H1 (cell line): ENCODE measurements around the gene TRUB1. TPM values are rescaled to one million over a fixed set of nuclear protein-coding genes. Genes with fewer than 3 reads are reported as not detected.

Experiments used
- BACH1 ChIP-seq: IDR thresholded peaks from 2 replicates; pipeline ENCODE4 v1.6.1; 2012; ENCODE audit warnings: low read length, improper control_type of control experiment
- CBX5 ChIP-seq: fragments of 300-800, 300-1000 bp; sonication (generic); IDR thresholded peaks from 2 replicates; pipeline ENCODE4 v1.7.1; 2016; ENCODE audit warnings: antibody characterized with exemption, low read length, low read depth
- CEBPB ChIP-seq: IDR thresholded peaks from 2 replicates; pipeline ENCODE4 v1.6.1; 2012; ENCODE audit warnings: low read depth, low read length
- CHD1 ChIP-seq: IDR thresholded peaks from 2 replicates; pipeline ENCODE4 v1.6.1; 2012; ENCODE audit warnings: low read depth, low read length, improper control_type of control experiment
- CTCF ChIP-seq, 3 experiments: IDR thresholded peaks; 1 replicate in 2 of 3; 2 replicates in 1 of 3; pipeline versions ENCODE4 v1.5.1 to v1.6.1; 2011; ENCODE audit warnings: low read length in 3 of 3, mild to moderate bottlenecking in 3 of 3, inconsistent platforms in 2 of 3, low read depth in 1 of 3, moderate library complexity in 1 of 3; ENCODE audit not compliant: insufficient read depth in 1 of 3; ENCODE audit errors: control extremely low read depth in 1 of 3
- FOSL1 ChIP-seq: IDR thresholded peaks from 2 replicates; pipeline ENCODE4 v1.6.1; 2011; ENCODE audit warnings: mild to moderate bottlenecking, low read depth, low read length, moderate library complexity; ENCODE audit not compliant: insufficient read depth
- GTF2F1 ChIP-seq: IDR thresholded peaks from 2 replicates; pipeline ENCODE4 v1.6.1; 2012; ENCODE audit warnings: low read depth, low read length, improper control_type of control experiment, borderline replicate concordance
- KDM4A ChIP-seq: IDR thresholded peaks from one replicate; pipeline ENCODE4 v1.7.1; 2012; ENCODE audit warnings: low read depth, mild to moderate bottlenecking, moderate library complexity, low read length, inconsistent platforms; ENCODE audit not compliant: severe bottlenecking
- KDM5A ChIP-seq: fragments of 200-600 bp; IDR thresholded peaks from 2 replicates; pipeline ENCODE4 v1.7.1; 2012; ENCODE audit warnings: mild to moderate bottlenecking, low read length, inconsistent platforms, mixed read lengths
- NANOG ChIP-seq: IDR thresholded peaks from 2 replicates; pipeline ENCODE4 v1.6.1; 2011; ENCODE audit warnings: low read length, low read depth, mild to moderate bottlenecking, inconsistent platforms; ENCODE audit not compliant: insufficient read depth, poor library complexity, severe bottlenecking
- NRF1 ChIP-seq: IDR thresholded peaks from 2 replicates; pipeline ENCODE4 v1.6.1; 2011; ENCODE audit warnings: mild to moderate bottlenecking, low read depth, low read length, improper control_type of control experiment
- POU5F1 ChIP-seq: IDR thresholded peaks from 2 replicates; pipeline ENCODE4 v1.6.1; 2011; ENCODE audit warnings: low read depth, mild to moderate bottlenecking, low read length, moderate library complexity
- RNF2 ChIP-seq: fragments of 200-900, 300-1000 bp; sonication (generic); IDR thresholded peaks from 2 replicates; pipeline ENCODE4 v1.7.1; 2016; ENCODE audit warnings: borderline replicate concordance, low read depth, mild to moderate bottlenecking, antibody characterized with exemption, low read length; ENCODE audit not compliant: poor library complexity, severe bottlenecking; ENCODE audit errors: missing control alignments
- SAP30 ChIP-seq: fragments of 300-600 bp; sonication (generic); IDR thresholded peaks from 2 replicates; pipeline ENCODE4 v1.7.1; 2012; ENCODE audit warnings: low read length, moderate library complexity, mild to moderate bottlenecking, inconsistent platforms; ENCODE audit not compliant: insufficient read depth, insufficient replicate concordance
- SIX5 ChIP-seq: IDR thresholded peaks from 2 replicates; pipeline ENCODE4 v1.6.1; 2011; ENCODE audit warnings: mild to moderate bottlenecking, low read depth, low read length
- SP1 ChIP-seq: IDR thresholded peaks from 2 replicates; pipeline ENCODE4 v1.6.1; 2011; ENCODE audit warnings: low read depth, low read length
- SP2 ChIP-seq: IDR thresholded peaks from 2 replicates; pipeline ENCODE4 v1.6.1; 2012; ENCODE audit warnings: mild to moderate bottlenecking, low read length, inconsistent platforms
- SP4 ChIP-seq: IDR thresholded peaks from 2 replicates; pipeline ENCODE4 v1.6.1; 2012; ENCODE audit warnings: low read length, inconsistent platforms
- TAF1 ChIP-seq: IDR thresholded peaks from 2 replicates; pipeline ENCODE4 v1.6.1; 2011; ENCODE audit warnings: mild to moderate bottlenecking, low read depth, low read length
- TBP ChIP-seq: IDR thresholded peaks from 2 replicates; pipeline ENCODE4 v1.6.1; 2011; ENCODE audit warnings: low read depth, low read length, improper control_type of control experiment
- ZNF274 ChIP-seq: IDR thresholded peaks from 2 replicates; pipeline ENCODE4 v1.7.0; 2012; ENCODE audit warnings: low read length, borderline replicate concordance; ENCODE audit errors: extremely low read depth
- polyA plus RNA-seq, 7 experiments: library from polyadenylated mRNA; depleted of rRNA in 3 of 7; stranded (reverse) in 5 of 7; unstranded in 2 of 7; fragments of >200 nt in 5 of 7; fragments of 200-250 nt in 2 of 7; gene quantifications; 1 replicate in 5 of 7; 2 replicates in 1 of 7; 4 replicates in 1 of 7; pipeline versions ENCODE4 v1.2.1 to v1.2.3, GENCODE V29; 2011 to 2013; ENCODE audit warnings: missing spikeins in 2 of 7, mixed read lengths in 2 of 7
- total RNA-seq: library from RNA; stranded (reverse); fragmentation: NEBNext Ultra II Directional; extraction: Animal tissue kit (Norgen Biotek cat#: 25700); gene quantifications from 2 replicates; pipeline ENCODE4 v1.2.1, GENCODE V29; 2021

The TRUB1 gene
- total and polyA plus RNA-seq, 2 of the 8 experiments (the other 6 are each of a cell fraction or from before 2014, with no cell fraction given): 6.3 to 22.2 TPM

GRCh38 chr10:114937962-114938855, at the start of gene TRUB1 (continued):
- TF ChIP-seq NRF1 (peak; percentile 57), NANOG (no peak), ZNF274 (no peak), KDM4A (peak; percentile 98), BACH1 (no peak), SIX5 (peak; percentile 85), TAF1 (peak; percentile 100), TBP (peak; percentile 95), SAP30 (no peak), POU5F1 (no peak), SP4 (0 out of 2 replicates have a peak, but pooled peaks have one; percentile 51), CEBPB (peak; percentile 93), FOSL1 (no peak), CBX5 (no peak), RNF2 (no peak), SP1 (no peak), CTCF (IDR thresholded peaks at IDR 0.05; ENCODE audit: control extremely low read depth in 1 of 3, insufficient read depth in 1 of 3, low read depth in 1 of 3, low read length in 3 of 3) (no peak), CHD1 (peak; percentile 58; the same call in 1 of the 2 replicates), SP2 (no peak), GTF2F1 (0 out of 2 replicates have a peak, but pooled peaks have one; percentile 43), KDM5A (peak; percentile 94)
